HepG2 (cell line): ENCODE results near the gene CMIP. TPM values are rescaled to one million over a fixed set of nuclear protein-coding genes. Genes with fewer than 3 reads are reported as not detected.

ENCODE experiments used
- ARHGAP35 ChIP-seq: sonication (generic); formaldehyde crosslinking; IDR thresholded peaks from 2 replicates; pipeline ENCODE4 v1.9.0; 2022; ENCODE audit warnings: mild to moderate bottlenecking, inconsistent platforms, moderate library complexity, missing genetic modification reagents, borderline replicate concordance
- CBX5 ChIP-seq: sonication (generic); formaldehyde crosslinking; IDR thresholded peaks from 2 replicates; pipeline ENCODE4 v1.4.0; 2020; ENCODE audit warnings: missing genetic modification reagents, borderline replicate concordance
- EED ChIP-seq: sonication (generic); formaldehyde crosslinking; IDR thresholded peaks from 2 replicates; pipeline ENCODE4 v1.5.0; 2020; ENCODE audit warnings: mild to moderate bottlenecking, missing genetic modification reagents
- GLI4 ChIP-seq: sonication (generic); formaldehyde crosslinking; IDR thresholded peaks from 2 replicates; pipeline ENCODE4 v1.5.1; 2020; ENCODE audit warnings: missing genetic modification reagents, mild to moderate bottlenecking, moderate library complexity, borderline replicate concordance
- HNF4G ChIP-seq, 2 experiments: sonication (generic) in 1 of 2; formaldehyde crosslinking in 1 of 2; IDR thresholded peaks; 2 replicates each; pipeline versions ENCODE4 v1.4.0 to v1.6.1; 2011 to 2020; ENCODE audit warnings: borderline replicate concordance in 2 of 2, low read depth in 2 of 2, mild to moderate bottlenecking in 2 of 2, low read length in 1 of 2, missing genetic modification reagents in 1 of 2, moderate library complexity in 1 of 2
- NFKB2 ChIP-seq: sonication (generic); formaldehyde crosslinking; IDR thresholded peaks from 2 replicates; pipeline ENCODE4 v1.4.0; 2020; ENCODE audit warnings: missing genetic modification reagents, borderline replicate concordance
- POLR2AphosphoS5 ChIP-seq: IDR thresholded peaks from 2 replicates; pipeline ENCODE4 v1.6.1; 2012; ENCODE audit warnings: low read depth, low read length
- REXO4 ChIP-seq: sonication (generic); formaldehyde crosslinking; IDR thresholded peaks from 2 replicates; pipeline ENCODE4 v1.8.0; 2022; ENCODE audit warnings: missing genetic modification reagents, mild to moderate bottlenecking, borderline replicate concordance
- SRSF4 ChIP-seq: fragments of 200-400 bp; formaldehyde crosslinking; IDR thresholded peaks from one replicate; pipeline ENCODE4 v1.6.1; 2018; ENCODE audit warnings: mild to moderate bottlenecking, low read depth, low read length, moderate library complexity; ENCODE audit not compliant: poor library complexity, severe bottlenecking
- ZNF512B ChIP-seq: sonication (generic); formaldehyde crosslinking; IDR thresholded peaks from 2 replicates; pipeline ENCODE4 v1.5.1; 2020; ENCODE audit warnings: missing genetic modification reagents, mild to moderate bottlenecking, borderline replicate concordance
- ZNF775 ChIP-seq: sonication (generic); formaldehyde crosslinking; IDR thresholded peaks from 2 replicates; pipeline ENCODE4 v1.4.0; 2020; ENCODE audit warnings: missing genetic modification reagents, mild to moderate bottlenecking, moderate library complexity, borderline replicate concordance
- polyA plus RNA-seq, 8 experiments: library from polyadenylated mRNA; depleted of rRNA in 3 of 8; stranded (reverse) in 7 of 8; unstranded in 1 of 8; fragments of >200 nt; fragmentation: Illumina TruSeq in 4 of 8; extraction: Trizol in 4 of 8; gene quantifications; 2 replicates each; pipeline versions ENCODE4 v1.2.1 to v1.2.3, GENCODE V29; 2011 to 2016; ENCODE audit warnings: low read depth in 4 of 8, missing spikeins in 1 of 8, mixed read lengths in 1 of 8; ENCODE audit not compliant: insufficient read depth in 1 of 8
- total RNA-seq, 5 experiments: library from RNA; depleted of rRNA; stranded (reverse); fragments of >200 nt; fragmentation: Illumina TruSeq; extraction: Trizol; gene quantifications; 2 replicates each; pipeline ENCODE4 v1.2.3, GENCODE V29; 2016; ENCODE audit warnings: low read depth in 1 of 5
- TF ChIP-seq, protein P1 (sequence below): sonication (generic); formaldehyde crosslinking; IDR thresholded peaks from 2 replicates; pipeline ENCODE4 v1.9.0; 2021; ENCODE audit warnings: mild to moderate bottlenecking, missing genetic modification reagents
- TF ChIP-seq, protein P2 (sequence below): sonication (generic); formaldehyde crosslinking; IDR thresholded peaks from 2 replicates; pipeline ENCODE4 v1.8.0; 2022; ENCODE audit warnings: missing genetic modification reagents, mild to moderate bottlenecking, borderline replicate concordance
- TF ChIP-seq, protein P3 (sequence below): IDR thresholded peaks from 2 replicates; pipeline ENCODE4 v1.6.1; 2016; ENCODE audit warnings: missing genetic modification reagents, missing compliant biosample characterization

CMIP gene
- total and polyA plus RNA-seq, 2 of the 13 experiments (the other 11 are each of a cell fraction or from before 2014, with no cell fraction given) = 10.9 to 18.1 TPM

DNA sequence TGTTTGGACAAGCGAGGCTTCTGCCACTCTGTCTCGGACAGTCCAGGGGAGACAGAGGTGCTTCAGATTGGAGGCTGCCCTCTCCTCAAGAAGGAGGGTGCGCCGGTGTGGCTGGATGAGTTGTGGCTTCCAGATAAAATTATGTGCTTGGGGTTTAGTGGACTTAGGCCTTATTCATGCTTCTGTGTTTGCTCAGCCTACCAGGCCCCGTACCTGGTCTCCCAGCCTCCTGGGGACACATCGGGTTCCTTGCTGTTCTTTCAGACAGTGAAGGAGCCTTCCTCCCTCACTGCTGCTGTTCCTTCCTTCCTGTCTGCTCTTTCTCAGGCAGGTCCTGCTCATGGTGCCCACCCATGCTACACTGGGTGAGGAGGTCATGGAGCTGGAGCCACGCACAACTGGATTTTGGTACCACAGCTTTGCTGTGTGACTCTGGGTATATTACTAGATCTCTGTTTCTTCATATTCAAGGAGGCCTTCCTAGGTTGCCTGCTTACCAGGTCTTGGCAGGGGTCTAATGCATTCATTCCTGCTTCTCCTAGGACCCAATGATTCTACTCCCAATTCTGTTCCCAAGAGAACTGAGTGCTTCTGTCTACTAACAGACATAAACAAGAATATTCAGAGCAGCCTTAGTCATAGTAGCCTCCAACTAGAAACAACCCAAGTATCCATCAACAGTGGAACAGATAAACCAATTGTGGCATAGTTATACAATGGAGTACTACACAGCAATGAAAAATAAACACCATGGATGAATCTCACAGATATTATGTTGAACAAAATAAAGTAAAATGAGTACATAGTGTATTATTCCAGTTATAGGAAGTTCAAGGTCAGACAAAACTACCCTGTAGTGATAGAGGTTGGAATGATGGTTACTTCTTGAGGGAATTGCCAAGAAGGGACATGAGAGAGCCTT is 121.7 kb downstream of the CMIP start (continued):
- TF ChIP-seq, protein P1, sequence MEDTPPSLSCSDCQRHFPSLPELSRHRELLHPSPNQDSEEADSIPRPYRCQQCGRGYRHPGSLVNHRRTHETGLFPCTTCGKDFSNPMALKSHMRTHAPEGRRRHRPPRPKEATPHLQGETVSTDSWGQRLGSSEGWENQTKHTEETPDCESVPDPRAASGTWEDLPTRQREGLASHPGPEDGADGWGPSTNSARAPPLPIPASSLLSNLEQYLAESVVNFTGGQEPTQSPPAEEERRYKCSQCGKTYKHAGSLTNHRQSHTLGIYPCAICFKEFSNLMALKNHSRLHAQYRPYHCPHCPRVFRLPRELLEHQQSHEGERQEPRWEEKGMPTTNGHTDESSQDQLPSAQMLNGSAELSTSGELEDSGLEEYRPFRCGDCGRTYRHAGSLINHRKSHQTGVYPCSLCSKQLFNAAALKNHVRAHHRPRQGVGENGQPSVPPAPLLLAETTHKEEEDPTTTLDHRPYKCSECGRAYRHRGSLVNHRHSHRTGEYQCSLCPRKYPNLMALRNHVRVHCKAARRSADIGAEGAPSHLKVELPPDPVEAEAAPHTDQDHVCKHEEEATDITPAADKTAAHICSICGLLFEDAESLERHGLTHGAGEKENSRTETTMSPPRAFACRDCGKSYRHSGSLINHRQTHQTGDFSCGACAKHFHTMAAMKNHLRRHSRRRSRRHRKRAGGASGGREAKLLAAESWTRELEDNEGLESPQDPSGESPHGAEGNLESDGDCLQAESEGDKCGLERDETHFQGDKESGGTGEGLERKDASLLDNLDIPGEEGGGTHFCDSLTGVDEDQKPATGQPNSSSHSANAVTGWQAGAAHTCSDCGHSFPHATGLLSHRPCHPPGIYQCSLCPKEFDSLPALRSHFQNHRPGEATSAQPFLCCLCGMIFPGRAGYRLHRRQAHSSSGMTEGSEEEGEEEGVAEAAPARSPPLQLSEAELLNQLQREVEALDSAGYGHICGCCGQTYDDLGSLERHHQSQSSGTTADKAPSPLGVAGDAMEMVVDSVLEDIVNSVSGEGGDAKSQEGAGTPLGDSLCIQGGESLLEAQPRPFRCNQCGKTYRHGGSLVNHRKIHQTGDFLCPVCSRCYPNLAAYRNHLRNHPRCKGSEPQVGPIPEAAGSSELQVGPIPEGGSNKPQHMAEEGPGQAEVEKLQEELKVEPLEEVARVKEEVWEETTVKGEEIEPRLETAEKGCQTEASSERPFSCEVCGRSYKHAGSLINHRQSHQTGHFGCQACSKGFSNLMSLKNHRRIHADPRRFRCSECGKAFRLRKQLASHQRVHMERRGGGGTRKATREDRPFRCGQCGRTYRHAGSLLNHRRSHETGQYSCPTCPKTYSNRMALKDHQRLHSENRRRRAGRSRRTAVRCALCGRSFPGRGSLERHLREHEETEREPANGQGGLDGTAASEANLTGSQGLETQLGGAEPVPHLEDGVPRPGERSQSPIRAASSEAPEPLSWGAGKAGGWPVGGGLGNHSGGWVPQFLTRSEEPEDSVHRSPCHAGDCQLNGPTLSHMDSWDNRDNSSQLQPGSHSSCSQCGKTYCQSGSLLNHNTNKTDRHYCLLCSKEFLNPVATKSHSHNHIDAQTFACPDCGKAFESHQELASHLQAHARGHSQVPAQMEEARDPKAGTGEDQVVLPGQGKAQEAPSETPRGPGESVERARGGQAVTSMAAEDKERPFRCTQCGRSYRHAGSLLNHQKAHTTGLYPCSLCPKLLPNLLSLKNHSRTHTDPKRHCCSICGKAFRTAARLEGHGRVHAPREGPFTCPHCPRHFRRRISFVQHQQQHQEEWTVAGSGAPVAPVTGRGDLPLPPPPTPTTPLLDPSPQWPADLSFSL = no peak
- TF ChIP-seq EED (CRISPR knock-in tag) (no peak), SRSF4 (no peak), CBX5 (no peak), ARHGAP35 (CRISPR knock-in tag) (no peak), HNF4G (IDR thresholded peaks at IDR 0.05; ENCODE audit: borderline replicate concordance, low read depth, low read length) (0 out of 2 replicates have a peak, but pooled peaks have one; percentile 7), HNF4G (CRISPR knock-in tag; IDR thresholded peaks at IDR 0.05; ENCODE audit: borderline replicate concordance, low read depth) (no peak), POLR2AphosphoS5 (no peak), NFKB2 (CRISPR knock-in tag) (no peak), GLI4 (no peak), ZNF775 (no peak), REXO4 (no peak), ZNF512B (CRISPR knock-in tag) (no peak)
- TF ChIP-seq, protein P2, sequence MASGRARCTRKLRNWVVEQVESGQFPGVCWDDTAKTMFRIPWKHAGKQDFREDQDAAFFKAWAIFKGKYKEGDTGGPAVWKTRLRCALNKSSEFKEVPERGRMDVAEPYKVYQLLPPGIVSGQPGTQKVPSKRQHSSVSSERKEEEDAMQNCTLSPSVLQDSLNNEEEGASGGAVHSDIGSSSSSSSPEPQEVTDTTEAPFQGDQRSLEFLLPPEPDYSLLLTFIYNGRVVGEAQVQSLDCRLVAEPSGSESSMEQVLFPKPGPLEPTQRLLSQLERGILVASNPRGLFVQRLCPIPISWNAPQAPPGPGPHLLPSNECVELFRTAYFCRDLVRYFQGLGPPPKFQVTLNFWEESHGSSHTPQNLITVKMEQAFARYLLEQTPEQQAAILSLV (CRISPR knock-in tag) = 0 out of 2 replicates have a peak, but pooled peaks have one; percentile 27
- TF ChIP-seq, protein P3, sequence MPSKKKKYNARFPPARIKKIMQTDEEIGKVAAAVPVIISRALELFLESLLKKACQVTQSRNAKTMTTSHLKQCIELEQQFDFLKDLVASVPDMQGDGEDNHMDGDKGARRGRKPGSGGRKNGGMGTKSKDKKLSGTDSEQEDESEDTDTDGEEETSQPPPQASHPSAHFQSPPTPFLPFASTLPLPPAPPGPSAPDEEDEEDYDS (CRISPR knock-in tag) = no peak
